GM21526 (cell line): ENCODE results near the gene TPP1.

Experiments used
- ATAC-seq: cut with Tn5 transposase; IDR thresholded peaks from one replicate; pipeline ENCODE4 v1.9.1; 2021; ENCODE audit warnings: moderate library complexity; ENCODE audit not compliant: unreplicated experiment, low FRiP score

TPP1 gene

DNA sequence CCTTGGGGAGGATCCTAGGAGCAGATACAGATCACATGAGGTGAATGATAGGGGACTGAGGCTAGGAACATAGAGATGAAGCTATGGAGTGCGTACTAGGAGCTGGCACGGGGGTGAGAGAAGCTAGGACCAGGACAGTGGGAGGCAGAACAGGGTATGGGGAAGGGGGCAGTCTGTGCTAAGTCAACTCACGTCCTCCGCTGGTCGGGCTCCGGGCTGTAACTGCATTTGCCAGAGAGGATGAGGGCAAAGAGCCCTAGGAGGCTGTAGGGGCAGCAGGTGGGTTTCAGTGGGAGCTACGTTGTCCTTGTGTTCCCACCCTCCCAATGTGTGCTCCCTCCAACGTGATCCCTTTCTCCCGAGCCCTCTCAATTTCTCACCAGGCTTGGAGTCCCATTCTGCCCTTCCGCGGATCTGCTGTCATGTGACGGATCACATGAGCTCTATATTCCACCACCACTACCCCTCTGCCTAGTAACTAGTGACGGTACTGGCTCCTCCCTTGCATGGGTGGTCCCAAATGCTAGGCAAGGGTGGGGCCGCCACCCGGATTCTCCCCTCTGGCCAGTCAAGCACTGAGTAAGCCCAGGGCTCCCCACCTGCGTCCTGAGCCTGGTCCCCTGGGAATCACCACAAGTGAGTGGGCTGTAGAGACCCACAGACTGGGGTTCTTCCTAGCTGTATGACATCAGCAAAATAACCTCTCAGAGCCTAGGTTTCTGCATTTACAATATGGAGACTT is at the start of gene TPP1:
Gene TPP1, minus strand, starts transcription at position 419 of the 742 bp plus-strand sequence. Its CDS starts 22 bp downstream, at position 397.
- ATAC-seq = peak; percentile 96

DNA sequence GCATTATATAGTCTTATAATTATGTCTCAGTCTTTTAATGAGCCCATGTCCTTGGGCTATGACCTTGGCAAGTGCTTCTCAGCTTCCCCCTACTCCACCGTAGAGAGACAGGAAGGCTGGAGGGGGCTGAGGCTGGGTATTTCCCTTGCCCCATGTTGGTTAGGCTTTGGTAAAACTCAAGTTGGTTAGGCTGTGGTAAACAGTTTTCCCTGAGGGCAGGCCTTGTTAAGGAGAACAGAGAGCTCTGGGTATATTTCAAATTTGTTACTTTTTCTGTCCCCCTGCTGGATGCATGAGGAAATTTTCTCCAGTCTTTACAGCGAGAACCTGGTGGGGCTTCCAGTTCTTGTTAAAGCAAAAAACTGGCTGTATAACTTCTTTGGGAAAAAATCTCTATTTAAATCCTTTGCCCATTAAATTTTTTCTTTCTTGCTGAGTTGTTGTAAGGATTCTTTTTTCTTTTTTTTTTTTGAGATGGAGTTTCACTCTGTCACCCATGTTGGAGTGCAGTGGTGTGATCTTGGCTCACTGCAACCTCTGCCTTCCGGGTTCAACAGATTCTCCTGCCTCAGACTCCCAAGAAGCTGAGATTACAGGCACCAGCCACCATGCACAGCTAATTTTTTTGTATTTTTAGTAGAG is 48.6 kb upstream of the TPP1 start:
- no peak for ATAC-seq

DNA sequence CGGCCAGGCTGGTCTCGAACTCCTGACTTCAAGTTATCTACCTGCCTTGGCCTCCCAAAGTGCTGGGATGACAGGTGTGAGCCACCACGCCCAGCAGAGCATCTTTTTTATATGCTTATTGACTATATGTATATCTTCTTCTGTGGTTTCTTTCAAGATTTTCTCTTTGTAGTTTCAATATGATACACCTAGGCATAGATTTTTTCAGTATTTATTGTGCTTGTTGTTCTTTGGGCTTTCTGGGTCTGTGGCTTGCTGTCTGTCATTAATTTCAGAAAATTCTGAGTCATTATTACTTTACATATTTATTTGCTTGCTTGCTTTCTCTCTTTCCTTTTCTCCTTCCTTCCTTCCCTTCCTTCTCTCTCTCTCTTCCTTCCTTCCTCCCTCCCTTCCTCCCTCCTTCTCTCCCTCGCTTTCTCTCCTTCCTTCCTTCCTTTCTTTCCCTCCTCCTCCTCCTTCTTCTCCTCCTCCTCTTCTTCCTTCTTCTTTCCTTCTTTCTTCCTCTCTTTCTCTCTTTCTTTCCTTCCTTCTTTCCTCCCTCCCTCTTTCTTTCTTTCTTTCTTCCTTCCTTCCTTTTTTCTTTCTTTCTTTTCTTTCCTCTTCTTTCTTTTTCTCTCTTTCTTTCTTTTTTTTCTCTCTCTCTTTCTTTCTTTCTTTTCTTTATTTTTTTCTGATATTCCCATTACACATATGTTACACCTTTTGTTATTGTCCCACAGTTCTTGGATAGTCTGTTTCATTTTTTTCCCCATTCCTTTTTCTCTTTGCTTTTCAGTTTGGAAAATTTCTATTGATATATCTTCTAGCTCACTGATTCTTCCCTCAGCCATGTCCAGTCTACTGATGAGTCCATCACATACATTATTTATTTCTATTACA is 47.3 kb upstream of the TPP1 start:
- ATAC-seq = no peak

DNA sequence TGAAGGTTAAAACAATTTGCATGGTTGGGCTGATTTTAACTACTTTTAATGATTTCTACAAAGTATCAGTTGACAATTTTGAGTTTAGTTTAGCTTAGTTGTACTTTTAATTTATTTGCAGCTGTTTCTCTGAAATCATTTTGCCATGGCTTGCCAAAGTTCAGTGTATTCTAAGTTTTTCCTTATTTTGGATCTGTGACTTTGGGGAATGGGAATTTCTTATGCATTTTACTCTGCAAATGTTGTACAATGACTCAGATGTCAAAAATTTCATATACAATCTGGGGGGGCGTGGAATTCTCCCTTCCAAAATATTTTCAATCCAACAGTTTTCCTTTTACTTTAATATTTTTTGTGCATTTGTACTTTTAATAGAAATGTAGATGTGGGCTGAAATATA is 45.3 kb upstream of the TPP1 start:
- ATAC-seq = no peak

DNA sequence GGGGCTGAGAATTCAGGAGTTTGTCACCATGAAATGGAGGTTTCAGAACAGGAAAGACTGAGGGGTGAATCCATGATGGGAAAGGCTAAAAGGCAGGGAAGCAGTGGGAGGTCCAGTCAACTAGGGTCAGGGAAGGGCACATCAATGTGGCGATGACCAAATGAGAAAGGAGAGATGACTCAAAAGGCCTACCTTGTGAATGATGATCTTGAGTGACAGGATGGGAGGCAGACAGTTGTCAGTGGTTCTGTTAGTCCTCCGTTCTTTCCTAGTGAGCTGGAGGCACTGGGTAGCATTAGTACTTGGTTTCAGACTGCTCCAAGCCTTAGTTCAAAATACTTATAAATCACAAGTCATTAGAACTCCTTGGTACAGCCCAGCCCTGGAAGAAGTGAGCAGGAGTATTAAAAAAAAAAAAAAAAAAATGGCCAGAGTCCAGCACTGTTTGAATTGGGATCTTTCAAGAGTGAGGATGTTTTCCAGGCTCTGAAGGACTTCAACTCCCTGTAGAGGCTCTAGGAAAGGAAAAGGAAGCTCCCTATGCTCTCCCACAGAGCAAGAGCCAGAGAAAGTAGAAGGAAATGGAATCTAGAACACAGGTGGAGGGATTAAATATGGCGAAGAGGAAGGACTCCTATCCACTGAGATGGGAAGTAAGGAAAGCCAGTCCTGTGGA is 44.7 kb upstream of the TPP1 start:
- ATAC-seq = no peak

DNA sequence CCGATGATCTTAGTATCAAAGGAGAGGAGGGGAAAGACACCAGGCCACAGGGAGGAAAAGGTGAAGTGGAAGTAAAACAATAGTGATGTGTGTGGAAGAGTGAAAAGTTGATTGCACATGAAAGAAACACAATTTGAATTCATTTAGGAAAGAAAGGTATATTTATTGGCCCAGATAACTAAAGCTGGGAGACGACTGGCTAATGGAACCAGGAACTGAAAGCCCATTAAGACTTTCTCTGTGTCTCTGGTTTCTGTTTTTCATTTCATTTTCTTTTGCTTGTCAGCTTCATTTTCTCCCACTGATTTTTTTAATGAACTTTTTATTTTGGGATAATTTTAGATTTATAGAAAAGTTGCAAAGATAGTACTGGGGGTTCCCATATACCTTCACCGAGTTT is 41.5 kb upstream of the TPP1 start:
- ATAC-seq = no peak

DNA sequence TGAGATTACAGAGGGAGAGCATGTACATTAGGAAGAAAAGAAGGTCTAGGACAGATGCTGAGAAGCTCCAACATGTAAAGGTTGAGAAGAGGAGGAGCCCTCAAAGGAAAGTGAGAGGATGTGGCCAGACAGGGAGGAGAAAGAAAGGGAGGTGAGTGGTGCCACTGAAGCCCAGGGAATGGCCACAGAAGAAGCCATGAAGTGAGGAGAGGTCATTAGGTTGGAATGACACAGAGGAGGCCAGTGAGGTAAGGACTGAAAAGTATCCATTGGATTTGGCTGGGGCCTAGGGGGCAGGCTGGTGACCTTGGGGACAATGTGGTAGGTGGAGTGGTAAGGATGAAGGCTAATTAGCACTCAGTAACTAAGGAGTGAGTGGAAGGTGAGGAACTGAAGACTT is 39.4 kb upstream of the TPP1 start:
- no peak for ATAC-seq

DNA sequence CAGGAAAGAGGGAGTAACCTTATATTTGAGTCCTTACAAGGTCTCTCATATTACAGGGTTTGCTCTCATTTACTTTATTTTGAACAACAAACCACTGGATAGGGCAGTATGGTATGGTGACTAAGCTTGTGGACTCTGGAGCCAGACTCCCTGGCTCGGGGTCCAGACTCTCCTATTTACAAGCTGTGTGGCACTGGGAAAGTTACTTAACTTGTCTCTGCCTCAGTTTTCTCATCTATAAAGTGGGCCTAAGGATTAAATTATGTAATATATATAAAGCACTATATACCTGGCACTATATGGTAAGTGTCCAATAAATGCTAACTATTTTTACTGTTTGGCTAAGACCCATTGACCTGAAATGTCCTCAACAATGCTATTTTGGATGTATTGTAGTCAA is 38.1 kb upstream of the TPP1 start:
- ATAC-seq = no peak

DNA sequence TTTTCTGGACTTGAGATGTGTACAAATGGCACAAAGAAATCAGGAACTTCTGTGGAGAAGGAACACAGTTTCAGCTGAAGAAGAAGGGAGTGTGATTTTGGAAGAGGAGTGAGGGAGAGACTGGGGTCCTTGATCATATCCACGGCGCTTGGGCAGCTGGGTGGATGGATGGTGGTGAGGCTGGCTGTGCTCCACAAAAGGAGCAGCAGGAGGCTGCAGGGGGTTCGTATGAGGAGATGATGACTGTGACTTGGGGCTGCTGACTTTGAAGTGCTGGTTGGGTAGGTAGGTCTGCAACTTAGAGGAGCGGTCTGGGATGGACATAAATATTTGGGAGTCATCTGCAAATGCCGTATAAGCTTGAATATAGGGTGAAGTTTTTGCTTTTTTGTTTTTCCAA is 37.7 kb upstream of the TPP1 start:
- ATAC-seq = no peak

DNA sequence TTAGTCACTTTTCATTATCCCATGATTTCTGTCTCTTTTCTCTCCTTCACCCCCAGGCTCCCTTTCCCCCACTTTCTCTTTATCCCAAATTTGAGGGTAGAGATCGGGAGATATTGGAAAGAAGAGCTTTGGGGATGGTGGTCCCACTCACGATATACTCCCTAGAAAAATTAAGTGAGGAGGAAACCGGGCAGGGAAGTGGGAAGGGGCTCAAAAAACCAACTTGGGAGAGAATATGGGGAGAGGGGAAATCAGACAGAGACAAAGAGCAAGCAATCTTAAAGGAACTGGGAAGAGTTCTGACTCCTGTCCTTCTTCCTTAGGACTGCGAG is 37.3 kb upstream of the TPP1 start:
- no peak for ATAC-seq

DNA sequence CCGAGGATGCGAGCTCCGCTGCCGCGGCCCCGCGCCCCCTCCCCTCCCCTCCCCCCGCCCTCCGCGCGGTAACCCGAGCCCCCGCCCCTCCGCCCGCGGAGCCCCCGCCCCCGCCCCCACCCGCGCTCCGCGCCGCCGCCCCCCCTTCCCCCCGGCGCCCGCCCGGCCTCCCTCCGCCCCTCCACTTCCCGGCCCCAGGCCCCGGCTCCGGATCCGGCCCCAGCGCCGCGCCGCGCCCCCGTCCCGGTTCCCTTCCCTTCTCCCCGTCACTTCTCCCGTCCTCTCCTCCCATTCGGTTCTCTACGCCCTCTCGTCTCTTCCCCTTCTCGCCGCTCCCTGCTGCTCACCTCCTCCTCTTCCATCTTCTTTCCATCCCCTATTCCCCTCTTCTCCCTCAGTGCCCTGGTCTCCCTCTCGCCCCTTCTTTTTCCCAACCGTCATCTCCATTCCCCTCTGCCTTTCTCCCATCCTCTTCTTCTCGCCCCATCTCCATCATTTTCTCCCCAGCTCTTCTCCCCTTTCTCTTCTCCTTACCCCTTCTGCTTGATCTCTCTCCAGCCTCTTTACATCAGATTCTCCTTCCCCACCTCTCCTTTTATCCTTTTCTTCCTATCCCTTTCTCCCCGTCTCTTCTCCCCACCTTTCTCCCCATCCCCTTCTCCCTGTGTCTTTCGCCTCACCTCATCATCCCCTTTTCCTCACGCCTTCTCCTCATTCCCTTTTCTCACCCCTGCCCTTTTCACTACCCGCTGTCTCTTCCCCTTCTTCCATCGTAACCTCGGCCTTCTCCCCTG is 36.8 kb upstream of the TPP1 start, which contains the start of gene DCHS1:
Gene DCHS1, minus strand, starts transcription at position 20 of the 794 bp plus-strand sequence. CDS start 14,196 bp downstream, outside the sequence.
- ATAC-seq = no peak

DNA sequence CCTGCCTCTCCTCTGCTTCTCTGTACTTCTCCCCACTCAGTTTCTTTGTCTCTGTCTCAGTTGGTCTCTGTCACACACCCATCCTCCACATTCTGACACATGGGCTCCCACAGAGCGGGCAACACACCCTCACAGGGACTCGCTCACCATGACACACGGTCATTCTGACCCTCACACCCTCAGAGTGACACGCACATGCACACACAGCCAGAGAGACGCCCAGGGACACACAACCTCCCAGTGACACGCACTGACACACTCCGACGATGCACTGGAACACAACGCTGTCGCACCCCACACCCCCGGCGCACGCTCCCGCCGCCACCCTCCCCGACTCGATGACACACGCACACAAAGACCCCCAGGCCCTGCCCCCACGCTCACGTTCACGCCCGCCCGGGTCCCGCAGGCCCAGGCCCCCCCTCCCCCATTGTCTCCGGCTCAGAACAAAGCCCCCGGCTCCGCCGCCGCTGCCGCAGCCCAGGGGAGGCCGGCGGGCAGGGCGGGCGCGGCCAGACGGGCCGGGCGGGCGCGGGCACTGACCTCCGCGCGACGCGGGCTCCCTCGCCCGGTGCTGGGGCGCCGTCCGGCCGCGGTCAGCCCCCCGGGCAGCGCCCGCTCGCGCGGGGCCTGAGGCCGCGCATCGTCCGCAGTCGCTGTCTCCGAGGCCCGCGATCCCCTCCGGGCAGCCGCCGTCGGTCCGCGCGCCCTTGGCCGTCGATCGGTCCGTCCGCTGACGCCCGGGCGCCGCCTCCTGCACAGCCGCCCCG is 36.0 kb upstream of the TPP1 start:
- no peak for ATAC-seq

DNA sequence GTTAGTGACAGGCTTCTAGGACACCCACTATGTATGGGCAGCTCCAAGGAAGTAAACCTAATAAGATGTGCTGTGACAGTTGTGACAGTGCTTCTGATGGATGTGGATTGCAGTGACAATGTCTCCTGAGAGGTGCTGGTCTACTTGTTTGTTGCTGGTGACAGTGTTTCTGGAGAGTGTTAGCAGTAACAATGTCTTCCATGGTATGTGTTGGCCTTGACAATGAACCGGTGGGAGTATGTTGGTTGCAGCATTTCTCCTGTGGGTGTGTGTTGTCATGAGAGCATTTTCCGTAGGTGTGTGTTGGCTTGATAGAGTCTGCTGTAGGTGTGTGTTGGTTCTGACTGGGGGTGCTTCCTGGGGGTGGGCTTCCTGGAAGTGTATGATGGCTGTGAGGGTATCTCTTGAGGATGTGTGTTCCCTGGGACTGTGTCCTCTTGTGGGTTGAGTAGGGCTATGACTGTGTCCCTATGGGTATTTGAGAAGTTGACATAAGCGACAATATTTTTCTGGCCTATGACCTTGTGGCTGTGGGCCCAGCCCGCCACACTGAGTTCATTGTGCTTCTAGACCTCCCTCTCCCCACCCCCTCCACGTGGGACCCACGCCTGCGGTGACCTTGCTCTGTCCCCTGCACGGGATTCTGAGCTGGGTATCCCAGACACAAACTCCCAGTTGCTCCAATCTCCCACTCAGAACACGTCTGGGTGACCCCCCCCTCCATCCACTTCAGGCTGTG is 35.2 kb upstream of the TPP1 start:
- no peak for ATAC-seq

DNA sequence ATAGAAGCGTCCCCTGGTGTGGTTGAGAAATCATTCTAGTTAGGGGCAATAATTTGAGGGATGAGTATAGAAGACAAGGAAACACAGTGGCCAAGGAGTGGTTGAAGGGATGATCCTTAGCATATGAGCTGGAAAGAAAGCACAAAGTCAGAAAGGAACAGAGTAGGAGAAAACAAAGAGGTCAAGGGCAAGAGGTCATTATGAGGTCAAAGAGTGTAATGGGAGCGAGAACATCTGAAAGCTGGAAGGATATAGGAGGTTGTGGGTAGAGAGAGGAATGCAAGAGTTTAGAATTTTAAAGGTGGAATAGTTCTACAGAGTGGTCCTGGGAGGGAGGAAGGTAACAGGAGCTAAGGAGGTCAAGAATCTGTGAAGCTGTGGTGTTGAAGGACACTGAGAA is 34.4 kb upstream of the TPP1 start:
- no peak for ATAC-seq

DNA sequence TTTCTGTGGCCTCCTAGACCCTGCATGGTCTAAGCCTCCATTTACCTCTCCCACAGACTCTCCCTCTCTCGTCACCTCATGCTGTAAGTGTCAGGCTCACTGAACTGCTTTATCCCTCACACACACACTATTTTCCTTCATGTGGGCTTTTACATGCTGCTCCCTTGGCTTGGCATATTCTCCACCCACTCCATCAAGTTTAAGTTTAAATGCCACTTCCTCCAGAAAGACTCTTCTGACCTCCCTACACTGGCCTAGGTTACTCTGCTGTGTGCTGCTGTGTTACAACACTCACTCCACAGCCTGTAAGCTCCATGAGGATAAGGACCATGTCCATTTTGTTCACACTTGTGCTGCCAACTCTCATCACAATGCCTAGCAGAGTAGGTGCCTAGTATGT is 33.9 kb upstream of the TPP1 start:
- ATAC-seq = no peak

DNA sequence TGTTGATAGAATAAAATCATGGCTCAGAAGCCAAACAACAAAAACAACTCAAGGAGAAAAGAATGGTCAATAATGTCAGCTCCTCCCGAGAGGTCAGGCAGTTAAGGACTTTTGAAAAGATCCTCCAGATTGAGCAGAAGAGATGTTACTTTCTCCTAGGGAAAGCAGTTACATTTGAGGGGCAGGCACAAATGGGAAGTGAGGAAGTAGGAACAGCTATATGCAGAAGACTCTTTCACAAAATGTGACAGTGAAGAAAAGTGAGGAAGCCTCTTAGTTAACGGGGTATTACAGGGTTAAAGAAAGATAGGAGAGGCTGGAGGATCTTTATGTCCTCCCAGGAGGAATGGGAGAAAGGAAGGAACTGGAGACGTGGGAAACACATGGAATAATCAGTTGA is 33.0 kb upstream of the TPP1 start:
- no peak for ATAC-seq

DNA sequence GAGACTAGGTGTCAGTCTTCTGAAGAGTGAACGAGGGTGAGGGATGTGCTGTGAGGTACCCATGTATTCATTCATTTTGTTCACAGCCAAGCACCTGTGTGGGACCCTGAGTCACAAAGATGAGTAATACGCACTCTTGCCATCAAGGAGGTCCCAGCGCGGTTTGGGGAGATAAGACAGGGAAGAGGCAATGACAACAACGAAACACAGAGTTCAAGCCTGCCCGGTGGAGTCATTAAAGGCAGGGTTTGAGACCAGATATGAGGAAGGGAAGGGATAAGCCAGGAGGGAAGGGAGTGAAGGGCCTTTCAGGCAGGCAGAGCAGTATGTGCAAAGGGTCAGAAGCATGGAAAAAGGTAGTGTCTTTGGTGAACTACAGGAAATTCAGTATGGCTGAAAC is 31.8 kb upstream of the TPP1 start:
- no peak for ATAC-seq

DNA sequence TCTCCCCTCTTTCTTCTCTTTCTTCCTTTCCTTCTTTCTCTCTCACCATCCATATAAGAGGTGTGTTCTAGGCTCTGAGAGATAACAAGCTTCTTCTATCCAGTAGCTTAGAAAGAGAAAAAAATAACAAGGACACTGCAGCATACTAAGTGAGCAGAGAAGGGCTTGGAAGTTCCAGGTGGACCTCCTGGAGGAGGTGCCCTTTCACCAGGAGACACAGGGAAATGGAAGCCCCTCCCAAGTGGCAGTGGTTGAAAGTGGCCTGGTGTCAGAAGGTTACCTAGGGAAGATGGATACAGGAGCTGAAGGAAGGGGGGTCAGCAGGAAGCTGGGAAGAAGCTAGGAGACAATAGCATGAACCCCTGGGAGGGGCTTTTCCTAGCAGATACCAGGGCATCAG is 30.9 kb upstream of the TPP1 start:
- ATAC-seq = no peak

DNA sequence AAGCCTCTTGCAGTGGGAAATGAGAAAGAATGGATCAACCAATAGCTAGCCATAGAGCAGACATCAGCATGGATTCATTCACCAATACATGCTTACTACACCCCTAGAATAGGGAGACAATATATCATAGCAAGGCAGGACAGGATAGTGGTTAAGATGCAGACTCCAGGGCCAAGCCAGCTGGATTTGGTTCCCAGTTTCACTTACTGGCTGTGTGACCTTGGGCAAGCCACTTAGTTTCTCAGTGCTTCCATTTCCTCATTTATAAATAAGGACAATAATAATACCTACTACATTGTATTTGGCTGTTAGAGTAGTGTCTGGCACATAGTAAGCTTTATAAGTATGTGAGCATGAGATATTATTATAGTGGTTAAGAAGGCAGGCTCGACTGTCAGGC is 29.3 kb upstream of the TPP1 start:
- ATAC-seq = no peak
